MM.1S (cell line): Measurements from ENCODE around the gene EML6.

Experiments
- CTCF ChIP-seq: fragments of 300-600 bp; sonication (generic); IDR thresholded peaks from 2 replicates; pipeline ENCODE4 v1.5.1; 2016; ENCODE audit warnings: antibody characterized with exemption, low read length, mixed read lengths
- EZH2 ChIP-seq: fragments of 300-600 bp; sonication (generic); optimal IDR thresholded peaks from 2 replicates; pipeline ENCODE3; 2017; ENCODE audit warnings: low read depth, mild to moderate bottlenecking, antibody characterized with exemption, low read length, mixed read lengths
- EZH2phosphoT487 ChIP-seq: fragments of 300-600 bp; sonication (generic); IDR thresholded peaks from 2 replicates; pipeline ENCODE4 v1.6.1; 2018; ENCODE audit warnings: antibody characterized with exemption, low read length

- TF ChIP-seq EZH2 (no peak), CTCF (no peak), EZH2phosphoT487 (no peak)
These were observed 143.4 kb downstream of the EML6 start for GRCh38 chr2:54866868-54867267.
